ENCODE measurements around the gene MIA2. TPM values are rescaled to one million over a fixed set of nuclear protein-coding genes. Genes with fewer than 3 reads are reported as not detected.

Gene MIA2
- total and polyA plus RNA-seq, 8 donors, result 24.7 to 47.4 (median 34.4) TPM

- no peak for TF ChIP-seq CTCF (IDR thresholded peaks at IDR 0.05)
- Histone ChIP-seq H3K27ac (no peak overlapping the region), H3K27me3 (no peaks in the 10 kb centered on the region), H3K9me3 (no peaks in the 10 kb centered on the region), H3K36me3 (peaks cover 0 to 5% (median 0%) of the 10 kb centered on the region in 3 donors), H3K4me1 (peaks cover 0 to 7% (median 0%) of the 10 kb centered on the region in 3 donors), H3K4me3 (no peak overlapping the region)
- no peak for FAIRE-seq
- intact Hi-C loops (cut with DNase I), result no loop called here
- DNase-seq, result peak in 1 of 6 donors; percentile 55
- 74 to 77% methylated on average over 12 of the region's 12 CpGs for WGBS, 2 donors
- peak in 2 of 4 donors; percentile 13 to 27 for ATAC-seq
Measured at GRCh38 chr14:39370415-39370814, 136.7 kb downstream of the MIA2 start.

GRCh38 chr14:39372656-39373055, 138.9 kb downstream of the MIA2 start:
- no peak for FAIRE-seq
- no peak for TF ChIP-seq CTCF (IDR thresholded peaks at IDR 0.05)
- Histone ChIP-seq H3K27me3 (no peaks in the 10 kb centered on the region), H3K9me3 (no peaks in the 10 kb centered on the region), H3K4me1 (peaks cover 0 to 7% (median 4%) of the 10 kb centered on the region in 3 donors), H3K27ac (no peak overlapping the region), H3K4me3 (no peak overlapping the region), H3K36me3 (peaks cover 0 to 5% (median 0%) of the 10 kb centered on the region in 3 donors)
- WGBS, 2 donors, result 85% methylated on average over 1 of the region's 1 CpG
- intact Hi-C loops (cut with DNase I), result no loop called here
- no peak for DNase-seq
- no peak for ATAC-seq

GRCh38 chr14:39374851-39375250, 141.1 kb downstream of the MIA2 start:
- no peaks in the 10 kb centered on the region for H3K27me3 ChIP-seq
- FAIRE-seq (no peak), DNase-seq (no peak), ATAC-seq (no peak)
- TF ChIP-seq CTCF (IDR thresholded peaks at IDR 0.05), result no peak
- H3K4me1 ChIP-seq, result peaks cover 0 to 7% (median 4%) of the 10 kb centered on the region in 3 donors
- H3K36me3 ChIP-seq, result peaks cover 0 to 5% (median 0%) of the 10 kb centered on the region in 3 donors
- intact Hi-C loops (cut with DNase I), result no loop called here
- H3K4me3 ChIP-seq, result no peak overlapping the region
- no peak overlapping the region for H3K27ac ChIP-seq
- H3K9me3 ChIP-seq, result no peaks in the 10 kb centered on the region

- intact Hi-C loops (cut with DNase I), result no loop called here
- ATAC-seq, result peak in 2 of 4 donors; percentile 12 to 37
Measured at GRCh38 chr14:39376667-39377403, 143.1 kb downstream of the MIA2 start.

More at GRCh38 chr14:39376667-39377403, 143.1 kb downstream of the MIA2 start:
- H3K4me3 ChIP-seq, result no peak overlapping the region
- DNase-seq (no peak), FAIRE-seq (no peak)
- H3K27me3 ChIP-seq, result no peaks in the 10 kb centered on the region
- H3K4me1 ChIP-seq, result peaks cover 0 to 4% (median 0%) of the 10 kb centered on the region in 3 donors
- no peaks in the 10 kb centered on the region for H3K36me3 ChIP-seq
- 50 to 58% methylated on average over 4 of the region's 4 CpGs for WGBS, 2 donors
- no peaks in the 10 kb centered on the region for H3K9me3 ChIP-seq
- no peak overlapping the region for H3K27ac ChIP-seq
- TF ChIP-seq CTCF (IDR thresholded peaks at IDR 0.05), result no peak
